MM.1S (cell line): ENCODE results near the gene SSH3.

Source experiments
- DNase-seq: peaks from one replicate; pipeline ENCODE4 v3.0.0-alpha.2; 2015
- H2AFZ ChIP-seq: fragments of 300-600 bp; sonication (generic); 2 replicates; pipeline ENCODE4 v1.6.0; 2016; ENCODE audit warnings: antibody characterized with exemption, low read length
- H3F3A ChIP-seq: fragments of 300-600 bp; sonication (generic); 2 replicates; pipeline ENCODE4 v1.6.1; 2016; ENCODE audit warnings: mild to moderate bottlenecking, antibody characterized with exemption, low read length, moderate library complexity, mixed read lengths; ENCODE audit not compliant: insufficient read depth
- H3K27ac ChIP-seq: fragments of 300-600 bp; sonication (generic); 2 replicates; pipeline ENCODE4 v1.5.1; 2016; ENCODE audit warnings: mild to moderate bottlenecking, low read length
- H3K27me3 ChIP-seq: fragments of 300-600 bp; sonication (generic); replicated peaks from 2 replicates; pipeline ENCODE4 v1.6.0; 2016; ENCODE audit warnings: low read length; ENCODE audit not compliant: insufficient read depth
- H3K36me3 ChIP-seq: fragments of 300-600 bp; sonication (generic); replicated peaks from 2 replicates; pipeline ENCODE4 v1.6.1; 2016; ENCODE audit warnings: mild to moderate bottlenecking, low read length, mixed read lengths; ENCODE audit not compliant: insufficient read depth
- H3K4me1 ChIP-seq: fragments of 300-600 bp; sonication (generic); 2 replicates; pipeline ENCODE4 v1.6.1; 2016; ENCODE audit warnings: low read length, mixed read lengths
- H3K4me2 ChIP-seq: fragments of 300-600 bp; sonication (generic); 2 replicates; pipeline ENCODE4 v1.6.0; 2016; ENCODE audit warnings: low read depth, low read length
- H3K4me3 ChIP-seq: fragments of 300-600 bp; sonication (generic); 2 replicates; pipeline ENCODE4 v1.5.1; 2016; ENCODE audit warnings: low read length, mixed read lengths
- H3K79me2 ChIP-seq: fragments of 300-600 bp; sonication (generic); 2 replicates; pipeline ENCODE4 v1.6.1; 2016; ENCODE audit warnings: mixed run types, low read length, mixed read lengths
- H3K9ac ChIP-seq: fragments of 300-600 bp; sonication (generic); 2 replicates; pipeline ENCODE4 v1.6.1; 2016; ENCODE audit warnings: low read length, mixed read lengths
- H3K9me2 ChIP-seq: fragments of 300-600 bp; sonication (generic); replicated peaks from 2 replicates; pipeline ENCODE4 v1.6.1; 2016; ENCODE audit warnings: mild to moderate bottlenecking, low read length, mixed read lengths; ENCODE audit not compliant: insufficient read depth
- H3K9me3 ChIP-seq: fragments of 300-600 bp; sonication (generic); replicated peaks from 2 replicates; pipeline ENCODE4 v1.6.1; 2016; ENCODE audit warnings: mild to moderate bottlenecking, low read length, mixed read lengths; ENCODE audit not compliant: insufficient read depth
- H4K20me1 ChIP-seq: fragments of 300-600 bp; sonication (generic); 2 replicates; pipeline ENCODE4 v1.6.1; 2016; ENCODE audit warnings: mild to moderate bottlenecking, low read length, moderate library complexity, mixed read lengths; ENCODE audit not compliant: insufficient read depth
- EZH2 ChIP-seq: fragments of 300-600 bp; sonication (generic); optimal IDR thresholded peaks from 2 replicates; pipeline ENCODE3; 2017; ENCODE audit warnings: low read depth, mild to moderate bottlenecking, antibody characterized with exemption, low read length, mixed read lengths
- EZH2phosphoT487 ChIP-seq: fragments of 300-600 bp; sonication (generic); IDR thresholded peaks from 2 replicates; pipeline ENCODE4 v1.6.1; 2018; ENCODE audit warnings: antibody characterized with exemption, low read length
- TF ChIP-seq, protein P1 (sequence below): fragments of 300-600 bp; sonication (generic); IDR thresholded peaks from 2 replicates; pipeline ENCODE4 v1.5.1; 2016; ENCODE audit warnings: antibody characterized with exemption, low read length, mixed read lengths

Gene SSH3

DNA sequence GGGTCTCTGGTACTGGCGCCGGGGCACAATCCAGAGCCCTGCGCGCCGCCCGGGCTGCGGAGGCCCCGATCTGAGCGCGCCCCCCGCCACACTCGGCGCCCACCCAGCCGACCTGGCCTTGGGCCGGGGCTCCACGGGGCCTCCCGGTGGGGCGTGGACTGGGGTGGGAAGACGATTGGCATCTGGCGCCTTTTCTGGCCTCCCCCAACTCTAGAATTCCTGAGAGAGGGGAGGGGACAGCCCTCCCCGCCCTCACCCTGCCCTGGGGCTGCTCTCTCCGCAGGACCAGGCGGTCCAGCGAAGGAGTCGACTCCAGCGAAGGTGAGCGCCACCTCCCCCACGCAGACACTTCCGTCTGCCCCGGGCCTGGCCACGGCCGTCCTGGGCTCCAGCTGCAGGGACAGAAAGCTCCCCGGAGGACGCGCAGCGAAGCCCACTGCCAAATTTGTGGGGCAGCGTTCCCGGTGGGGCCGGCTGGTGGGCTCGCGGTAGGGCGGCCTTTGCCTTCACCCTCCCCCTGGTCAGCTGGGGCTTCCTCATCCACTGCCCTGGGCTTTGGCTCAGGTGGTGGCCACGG lies 593 bp downstream of the SSH3 start:
- Histone ChIP-seq H3K9ac (no peak overlapping the region), H3K27me3 (no peaks in the 10 kb centered on the region), H3K4me2 (no peak overlapping the region), H3K9me3 (no peaks in the 10 kb centered on the region), H3K36me3 (no peaks in the 10 kb centered on the region; the same call in 1 of the 2 replicates), H3K27ac (no peak overlapping the region), H3K4me1 (no peaks in the 10 kb centered on the region), H3F3A (no peaks in the 10 kb centered on the region), H2AFZ (no peak overlapping the region), H3K9me2 (no peaks in the 10 kb centered on the region), H3K4me3 (no peak overlapping the region), H3K79me2 (no peaks in the 10 kb centered on the region), H4K20me1 (no peaks in the 10 kb centered on the region)
- no peak for TF ChIP-seq EZH2phosphoT487
- no peak for TF ChIP-seq EZH2
- TF ChIP-seq, protein P1, sequence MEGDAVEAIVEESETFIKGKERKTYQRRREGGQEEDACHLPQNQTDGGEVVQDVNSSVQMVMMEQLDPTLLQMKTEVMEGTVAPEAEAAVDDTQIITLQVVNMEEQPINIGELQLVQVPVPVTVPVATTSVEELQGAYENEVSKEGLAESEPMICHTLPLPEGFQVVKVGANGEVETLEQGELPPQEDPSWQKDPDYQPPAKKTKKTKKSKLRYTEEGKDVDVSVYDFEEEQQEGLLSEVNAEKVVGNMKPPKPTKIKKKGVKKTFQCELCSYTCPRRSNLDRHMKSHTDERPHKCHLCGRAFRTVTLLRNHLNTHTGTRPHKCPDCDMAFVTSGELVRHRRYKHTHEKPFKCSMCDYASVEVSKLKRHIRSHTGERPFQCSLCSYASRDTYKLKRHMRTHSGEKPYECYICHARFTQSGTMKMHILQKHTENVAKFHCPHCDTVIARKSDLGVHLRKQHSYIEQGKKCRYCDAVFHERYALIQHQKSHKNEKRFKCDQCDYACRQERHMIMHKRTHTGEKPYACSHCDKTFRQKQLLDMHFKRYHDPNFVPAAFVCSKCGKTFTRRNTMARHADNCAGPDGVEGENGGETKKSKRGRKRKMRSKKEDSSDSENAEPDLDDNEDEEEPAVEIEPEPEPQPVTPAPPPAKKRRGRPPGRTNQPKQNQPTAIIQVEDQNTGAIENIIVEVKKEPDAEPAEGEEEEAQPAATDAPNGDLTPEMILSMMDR = no peak
- DNase-seq = no peak

DNA sequence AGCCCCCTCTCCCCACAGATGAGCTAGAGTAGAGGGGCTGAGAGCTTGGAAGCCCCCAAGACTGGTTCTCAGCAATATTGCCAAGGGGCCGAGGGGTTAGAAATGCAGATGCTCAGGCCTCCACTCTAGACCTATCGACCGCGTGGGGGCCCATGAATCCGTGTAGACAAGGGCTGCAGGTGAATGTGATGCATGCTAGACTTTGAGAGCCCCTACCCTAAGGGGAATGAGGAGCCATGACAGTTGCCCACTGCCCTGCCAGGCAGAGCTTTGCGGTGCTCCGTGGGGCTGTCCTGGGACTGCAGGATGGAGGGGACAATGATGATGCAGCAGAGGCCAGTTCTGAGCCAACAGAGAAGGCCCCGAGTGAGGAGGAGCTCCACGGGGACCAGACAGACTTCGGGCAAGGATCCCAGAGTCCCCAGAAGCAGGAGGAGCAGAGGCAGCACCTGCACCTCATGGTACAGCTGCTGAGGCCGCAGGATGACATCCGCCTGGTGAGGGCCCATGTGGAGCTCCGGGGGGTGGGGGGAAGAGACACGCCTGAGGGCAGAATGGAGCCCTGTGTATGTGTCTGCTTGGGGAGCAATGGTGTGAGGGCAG lies 1.3 kb downstream of the SSH3 start:
- H3K4me1 ChIP-seq = no peaks in the 10 kb centered on the region
- H3F3A ChIP-seq = no peaks in the 10 kb centered on the region
- no peaks in the 10 kb centered on the region for H3K9me2 ChIP-seq
- TF ChIP-seq EZH2 = no peak
- TF ChIP-seq, protein P1 = no peak
- TF ChIP-seq EZH2phosphoT487 = no peak
- no peak overlapping the region for H3K9ac ChIP-seq
- H2AFZ ChIP-seq = no peak overlapping the region
- H3K27me3 ChIP-seq = no peaks in the 10 kb centered on the region
- no peak overlapping the region for H3K27ac ChIP-seq
- H3K4me2 ChIP-seq = no peak overlapping the region
- DNase-seq = no peak
- H3K36me3 ChIP-seq = no peaks in the 10 kb centered on the region
- no peak overlapping the region for H3K4me3 ChIP-seq
- H3K79me2 ChIP-seq = no peaks in the 10 kb centered on the region
- H3K9me3 ChIP-seq = no peaks in the 10 kb centered on the region
- no peaks in the 10 kb centered on the region for H4K20me1 ChIP-seq

DNA sequence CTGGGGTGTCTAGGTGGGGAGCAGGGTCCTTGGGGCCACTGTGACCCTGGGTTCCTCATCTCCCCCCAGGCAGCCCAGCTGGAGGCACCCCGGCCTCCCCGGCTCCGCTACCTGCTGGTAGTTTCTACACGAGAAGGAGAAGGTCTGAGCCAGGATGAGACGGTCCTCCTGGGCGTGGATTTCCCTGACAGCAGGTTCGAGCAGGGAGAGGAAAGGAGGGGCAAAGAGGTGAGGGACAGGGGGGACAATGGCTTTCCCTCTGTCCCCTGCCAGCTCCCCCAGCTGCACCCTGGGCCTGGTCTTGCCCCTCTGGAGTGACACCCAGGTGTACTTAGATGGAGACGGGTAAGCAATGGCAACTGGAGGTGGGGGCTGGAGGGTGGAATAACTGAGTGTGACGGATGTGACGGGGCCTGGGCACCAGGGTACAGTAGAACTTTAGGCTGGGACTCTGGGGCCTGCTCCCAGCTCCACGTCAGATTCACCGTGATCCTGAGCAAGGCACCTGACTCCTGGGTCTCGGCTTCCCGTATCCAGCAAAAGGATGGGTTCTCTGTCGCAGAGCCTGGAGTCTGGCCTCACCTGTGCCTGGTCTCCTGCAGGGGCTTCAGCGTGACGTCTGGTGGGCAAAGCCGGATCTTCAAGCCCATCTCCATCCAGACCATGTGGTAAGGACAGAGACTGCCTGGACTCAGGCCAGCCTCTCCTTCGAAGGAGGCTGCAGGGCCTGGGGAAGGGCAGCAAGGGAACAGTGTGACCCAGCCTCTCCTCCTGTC lies 3.6 kb downstream of the SSH3 start:
- Histone ChIP-seq H3K27ac (no peak overlapping the region), H4K20me1 (no peaks in the 10 kb centered on the region), H3K4me1 (no peaks in the 10 kb centered on the region), H3K9me2 (no peaks in the 10 kb centered on the region), H3K27me3 (no peaks in the 10 kb centered on the region), H3K4me3 (no peak overlapping the region), H3K9me3 (no peaks in the 10 kb centered on the region), H3K79me2 (no peaks in the 10 kb centered on the region), H3K4me2 (no peak overlapping the region), H3K9ac (no peak overlapping the region), H3F3A (no peaks in the 10 kb centered on the region), H3K36me3 (no peaks in the 10 kb centered on the region), H2AFZ (no peak overlapping the region)
- no peak for TF ChIP-seq EZH2phosphoT487
- no peak for TF ChIP-seq EZH2
- TF ChIP-seq, protein P1 = no peak
- no peak for DNase-seq
